ENCODE measurements around the gene TARBP2.
A peak's percentile ranks its signal among the peaks of the same experiment; 100 is the strongest.
"Not testable (repeated sequence)": the region's sequence is repeated elsewhere in the genome, so short reads cannot be mapped to it uniquely, and the experiment has no call there.

TARBP2 gene

DNA sequence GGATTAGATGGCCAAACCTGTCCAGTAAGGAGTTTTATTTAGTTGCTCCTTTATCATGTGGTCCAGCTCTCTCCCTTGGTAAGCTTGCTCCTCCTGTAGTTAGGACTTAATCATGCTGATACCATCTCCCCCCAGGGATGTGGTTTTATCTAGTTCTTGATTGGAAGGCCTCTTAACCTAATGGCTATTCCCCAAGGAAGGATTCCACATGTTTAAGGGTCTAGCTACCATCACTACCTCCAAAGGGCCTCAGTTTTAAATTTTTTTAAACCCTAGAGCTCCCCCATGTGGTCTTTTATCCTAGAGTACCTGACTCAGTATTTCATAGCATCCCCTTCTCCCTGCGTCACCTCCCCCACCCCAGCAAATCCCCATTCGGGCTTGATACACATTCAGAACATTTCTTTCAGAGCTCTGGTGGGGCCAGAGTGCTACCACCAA, 24.3 kb upstream of the TARBP2 start:
- no peak for DNase-seq

DNA sequence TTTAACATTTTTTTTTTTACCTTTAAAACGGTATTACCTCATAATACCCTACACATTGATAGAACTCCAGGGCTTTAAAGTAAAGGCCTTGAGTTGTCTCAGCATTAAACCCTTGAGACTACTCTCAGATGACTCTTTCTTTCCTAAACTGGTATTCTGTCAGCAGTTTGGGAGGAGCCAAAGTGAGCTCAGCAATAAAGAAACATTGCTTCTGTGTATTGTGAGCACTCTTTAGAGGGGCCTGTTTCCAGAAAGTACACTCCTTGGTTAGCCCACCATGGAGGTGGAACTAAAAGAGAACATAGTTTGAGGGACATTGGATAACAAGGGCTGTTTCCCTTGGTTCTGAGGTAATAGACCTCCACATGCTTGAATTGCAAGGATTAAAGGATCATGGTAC, 22.2 kb upstream of the TARBP2 start:
- DNase-seq = no peak

DNA sequence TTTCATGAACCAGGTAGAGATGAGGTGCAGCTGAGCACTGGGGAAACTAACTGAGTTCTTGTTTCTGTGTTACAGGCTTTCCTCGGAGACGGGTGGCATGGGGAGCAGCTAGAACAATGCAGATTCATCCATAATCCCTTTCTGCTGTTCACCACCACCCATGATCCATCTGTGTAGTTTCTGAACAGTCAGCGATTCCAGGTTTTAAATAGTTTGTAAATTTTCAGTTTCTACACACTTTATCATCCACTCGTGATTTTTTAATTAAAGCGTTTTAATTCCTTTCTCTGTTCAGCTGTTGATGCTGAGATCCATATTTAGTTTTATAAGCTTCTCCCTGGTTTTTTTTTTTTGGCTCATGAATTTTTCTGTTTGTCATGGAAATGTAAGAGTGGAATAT, 21.8 kb upstream of the TARBP2 start:
- no peak for DNase-seq

DNA sequence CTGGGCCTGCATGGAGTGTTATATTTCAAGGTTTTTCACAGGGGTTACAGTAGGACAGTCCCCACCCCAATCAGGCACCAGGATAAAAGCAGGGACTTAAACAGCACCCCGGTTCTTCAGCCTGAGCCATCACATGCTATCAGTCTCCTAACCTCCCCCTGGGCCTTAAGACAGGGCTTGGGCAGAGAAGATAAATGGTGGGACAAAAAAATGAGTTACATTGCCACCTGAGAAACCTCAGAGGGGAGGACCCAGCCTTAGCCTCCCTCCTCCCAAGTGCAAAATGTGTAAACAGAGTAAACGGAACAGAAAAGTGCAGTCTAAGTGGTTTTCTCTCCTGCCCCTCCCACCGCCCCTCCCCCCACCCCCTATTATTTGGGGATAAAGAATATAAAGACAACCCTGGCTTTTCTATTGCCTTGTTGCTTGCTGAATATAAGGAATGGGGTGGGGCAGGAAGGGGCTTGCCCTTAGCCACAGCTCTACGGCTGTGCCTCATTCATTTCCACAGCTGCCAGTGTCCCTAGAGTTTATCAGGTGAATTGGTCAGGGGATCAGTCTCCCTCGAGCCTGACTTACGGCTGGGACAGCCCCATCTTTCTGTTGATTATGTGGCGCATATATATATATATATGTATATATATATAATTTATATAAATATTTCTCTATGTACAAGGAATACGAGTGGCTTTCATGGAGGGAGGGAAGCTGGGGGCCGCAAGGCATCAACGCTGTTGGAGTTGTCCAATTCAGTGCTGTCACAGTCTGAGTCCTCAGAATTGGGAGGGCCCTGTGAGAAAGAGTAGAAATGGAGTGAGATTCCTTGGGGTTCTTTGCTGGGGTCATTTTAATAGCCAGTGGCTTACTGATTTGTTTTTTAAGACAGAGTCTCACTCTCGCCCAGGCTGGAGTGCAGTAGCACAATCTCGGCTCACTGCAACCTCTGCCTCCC, 20.3 kb upstream of the TARBP2 start:
- DNase-seq = no peak

DNA sequence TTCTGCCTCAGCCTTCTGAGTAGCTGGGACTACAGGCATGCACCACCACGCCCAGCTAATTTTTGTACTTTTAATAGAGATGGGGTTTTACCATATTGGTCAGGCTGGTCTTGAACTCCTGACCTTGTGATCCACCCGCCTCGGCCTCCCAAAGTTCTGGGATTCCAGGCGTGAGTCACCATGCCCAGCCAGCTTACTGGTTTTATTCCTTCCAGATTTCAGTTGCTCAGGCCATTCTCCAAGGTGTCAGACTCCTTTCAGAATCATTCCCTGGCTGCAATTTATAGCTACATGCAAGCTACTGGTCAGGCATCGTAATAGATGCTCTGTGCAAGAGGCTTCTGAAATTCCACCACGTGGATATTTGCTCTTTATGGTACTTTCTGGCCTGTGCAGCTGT, 19.6 kb upstream of the TARBP2 start:
- DNase-seq = not testable (repeated sequence)

DNA sequence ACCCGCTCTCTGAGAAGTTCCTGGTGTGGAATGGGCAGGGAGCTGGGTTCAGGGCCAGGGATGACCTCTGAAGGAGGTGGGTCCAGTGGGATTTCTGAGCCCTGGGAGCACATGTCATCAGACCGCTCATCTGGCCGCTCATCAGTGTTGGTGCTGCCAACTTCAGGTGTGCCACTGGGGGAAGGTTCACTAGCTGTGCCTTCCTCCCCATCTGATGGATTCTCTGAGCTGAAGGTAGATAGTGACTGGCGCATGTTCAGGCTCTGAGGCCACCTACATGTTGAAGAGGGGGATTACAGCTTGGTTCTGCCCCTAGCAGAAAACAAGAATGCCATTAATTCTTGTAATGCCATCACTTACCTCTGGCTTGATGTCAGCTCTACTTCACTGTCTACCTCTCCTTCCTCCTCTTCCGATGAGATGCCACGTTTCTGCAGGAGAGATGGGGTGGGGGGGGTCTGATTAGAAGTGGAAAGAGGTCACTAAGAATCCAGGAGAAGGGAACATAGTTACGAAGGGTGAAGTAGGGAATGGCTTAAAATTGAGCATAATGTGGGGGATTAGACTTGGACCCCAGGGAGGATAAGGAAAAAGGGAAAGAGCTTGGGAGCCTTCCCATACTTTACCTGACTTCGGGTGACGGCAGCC, 19.0 kb upstream of the TARBP2 start:
- no peak for DNase-seq

DNA sequence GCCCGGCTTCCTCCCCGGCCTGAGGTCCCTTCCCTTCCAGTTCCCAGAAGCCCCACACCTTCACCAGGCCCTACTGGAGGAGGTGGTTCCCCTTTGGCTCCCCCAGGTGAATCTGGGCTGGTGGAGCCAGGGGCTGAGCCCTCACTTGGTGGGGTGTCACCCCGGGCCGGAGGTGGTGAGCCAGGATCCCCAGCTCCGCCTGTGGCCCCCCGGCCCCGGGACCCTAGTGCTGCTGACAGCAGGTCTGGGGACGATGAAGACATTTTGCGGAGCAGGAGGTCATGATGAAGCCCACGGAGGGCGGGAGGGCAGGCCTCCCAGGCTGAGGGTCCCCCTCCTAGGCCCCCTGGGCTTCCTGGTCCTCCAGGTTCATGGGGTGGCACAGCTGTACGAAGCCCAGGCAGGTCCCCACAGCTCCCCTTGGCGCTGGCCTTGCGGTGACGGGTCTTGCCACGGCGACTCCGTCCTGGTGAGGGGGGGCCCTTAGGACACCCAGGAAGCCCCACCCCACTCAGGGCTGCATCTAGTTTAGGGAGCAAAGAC, 18.4 kb upstream of the TARBP2 start:
- no peak for DNase-seq

DNA sequence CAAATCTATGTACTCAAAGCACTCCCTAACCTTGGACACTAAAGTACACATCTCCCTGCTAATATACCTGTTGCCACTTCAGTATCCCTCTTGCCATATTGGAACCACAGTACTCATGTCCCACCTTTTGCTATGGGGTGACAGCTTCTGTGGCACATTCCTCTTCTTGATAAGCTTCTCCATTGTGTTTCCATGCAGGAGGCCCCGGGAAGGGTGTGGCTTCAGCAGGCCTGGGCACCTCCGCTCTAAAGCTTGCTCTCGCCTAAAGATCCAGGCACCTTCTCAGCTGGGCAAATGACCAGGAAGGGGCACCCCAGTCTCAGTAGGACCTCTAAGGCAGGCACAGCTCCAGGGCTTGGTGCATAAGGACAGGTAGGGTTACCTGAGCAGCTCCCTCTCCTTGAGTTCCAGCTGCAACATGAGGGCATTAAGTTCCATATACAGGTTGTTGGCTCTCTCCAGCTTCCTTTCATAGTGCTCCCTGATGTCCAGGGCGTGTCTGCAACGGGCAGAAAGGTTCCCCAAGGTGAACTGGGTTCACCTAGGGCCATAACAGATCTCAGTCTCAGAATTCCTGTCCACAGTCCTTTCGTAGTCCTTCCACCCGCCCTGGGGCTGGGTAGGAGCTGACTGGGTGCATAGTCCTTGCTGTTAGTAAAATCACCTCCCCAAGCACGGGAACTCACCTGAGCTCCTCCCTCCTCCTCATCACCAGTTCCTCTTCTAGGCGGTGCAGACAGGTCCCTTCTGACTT, 17.7 kb upstream of the TARBP2 start:
- DNase-seq = no peak

DNA sequence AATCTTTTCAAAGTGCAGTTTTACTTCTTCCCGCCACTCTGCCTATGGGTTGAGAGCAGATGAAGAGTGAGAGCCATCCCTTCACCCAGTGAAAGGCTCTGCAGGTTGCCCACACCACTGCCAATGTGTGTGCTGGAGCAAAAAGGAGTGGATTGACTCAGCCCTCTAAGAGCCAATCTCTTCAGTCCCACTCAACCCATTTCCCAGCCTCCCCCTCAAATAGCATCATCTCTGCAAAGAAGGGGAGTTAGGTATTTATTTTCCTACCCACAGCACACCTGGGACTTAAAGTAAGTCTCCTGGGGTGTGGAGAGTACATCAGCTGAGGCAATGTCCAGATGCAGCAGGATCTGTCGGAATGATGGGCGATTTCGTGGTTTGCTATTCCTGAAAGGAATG, 17.1 kb upstream of the TARBP2 start:
- no peak for DNase-seq

DNA sequence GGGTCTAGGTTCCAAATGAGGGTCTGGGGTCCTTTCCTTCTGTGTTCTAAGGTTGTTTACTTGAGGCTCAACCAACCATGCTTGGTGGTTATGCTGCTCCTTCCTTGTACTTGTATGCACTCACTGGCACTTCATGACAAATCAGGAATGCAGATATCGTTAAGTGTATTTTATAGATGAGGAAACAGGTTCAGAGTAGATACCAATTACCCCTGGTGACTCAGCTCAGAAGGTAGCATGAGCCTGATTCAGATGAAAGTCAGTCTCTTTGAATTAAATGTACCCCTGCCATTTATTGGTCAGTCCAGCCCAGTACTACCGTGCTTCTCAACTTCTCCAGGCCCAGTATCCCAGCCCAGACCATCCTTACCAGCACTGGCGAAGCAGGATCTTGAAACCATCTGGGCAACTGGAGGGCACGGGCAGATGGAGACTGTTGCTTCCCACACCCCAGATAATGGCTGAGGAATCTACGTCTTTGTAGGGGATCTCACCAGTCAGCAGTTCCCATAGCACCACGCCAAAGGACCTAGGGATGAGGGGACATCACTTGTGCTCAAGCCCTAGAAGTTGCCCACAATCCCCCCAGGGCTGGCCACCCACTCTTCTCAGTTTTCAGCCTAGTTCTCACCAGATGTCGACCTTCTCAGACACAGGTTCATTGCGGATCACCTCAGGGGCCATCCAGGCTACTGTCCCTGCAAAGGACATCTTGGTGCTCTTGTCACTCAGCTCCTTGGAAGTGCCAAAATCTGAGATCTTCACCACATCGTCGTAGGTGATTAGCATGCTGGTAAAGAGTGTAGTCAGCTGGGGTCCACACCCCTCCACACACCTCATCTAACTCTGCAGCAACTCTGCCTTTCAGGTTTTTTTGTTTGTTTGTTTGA, 16.2 kb upstream of the TARBP2 start:
- DNase-seq = no peak

DNA sequence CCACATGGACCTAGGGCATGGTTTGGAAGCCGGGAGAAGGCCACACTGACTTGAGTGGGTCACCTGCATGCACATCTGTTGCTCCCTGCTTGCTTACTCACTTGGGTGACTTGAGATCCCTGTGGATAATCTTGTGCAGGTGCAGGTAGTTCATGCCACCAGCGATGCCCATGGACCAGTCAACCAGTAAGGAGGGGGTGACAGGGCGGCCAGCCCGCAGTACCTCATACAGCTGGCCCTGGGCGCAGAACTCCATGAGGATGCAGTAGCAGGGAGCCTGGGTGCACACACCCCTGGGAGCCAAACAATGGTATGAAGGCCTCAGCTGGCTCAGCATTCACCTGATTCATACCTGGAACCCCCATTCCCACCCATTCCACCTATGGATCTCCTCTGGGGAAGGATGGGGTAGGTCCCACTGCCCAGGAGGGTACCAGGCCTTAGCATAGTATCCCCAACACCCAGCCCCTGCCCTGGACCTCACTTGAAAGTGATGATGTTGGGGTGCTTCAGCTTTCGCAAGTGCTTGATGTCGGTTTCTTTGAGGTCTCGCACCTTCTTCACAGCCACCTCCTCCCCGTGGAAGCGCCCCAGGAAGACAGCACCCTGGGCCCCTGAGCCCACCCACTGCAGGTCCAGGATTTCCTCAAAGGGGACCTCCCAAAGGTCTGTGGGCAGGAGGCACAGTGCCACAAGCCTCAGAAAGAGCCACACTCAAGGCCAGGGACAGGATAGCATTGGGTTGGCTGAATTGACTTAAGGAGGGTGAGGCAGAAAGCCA, 14.9 kb upstream of the TARBP2 start:
- DNase-seq = no peak

DNA sequence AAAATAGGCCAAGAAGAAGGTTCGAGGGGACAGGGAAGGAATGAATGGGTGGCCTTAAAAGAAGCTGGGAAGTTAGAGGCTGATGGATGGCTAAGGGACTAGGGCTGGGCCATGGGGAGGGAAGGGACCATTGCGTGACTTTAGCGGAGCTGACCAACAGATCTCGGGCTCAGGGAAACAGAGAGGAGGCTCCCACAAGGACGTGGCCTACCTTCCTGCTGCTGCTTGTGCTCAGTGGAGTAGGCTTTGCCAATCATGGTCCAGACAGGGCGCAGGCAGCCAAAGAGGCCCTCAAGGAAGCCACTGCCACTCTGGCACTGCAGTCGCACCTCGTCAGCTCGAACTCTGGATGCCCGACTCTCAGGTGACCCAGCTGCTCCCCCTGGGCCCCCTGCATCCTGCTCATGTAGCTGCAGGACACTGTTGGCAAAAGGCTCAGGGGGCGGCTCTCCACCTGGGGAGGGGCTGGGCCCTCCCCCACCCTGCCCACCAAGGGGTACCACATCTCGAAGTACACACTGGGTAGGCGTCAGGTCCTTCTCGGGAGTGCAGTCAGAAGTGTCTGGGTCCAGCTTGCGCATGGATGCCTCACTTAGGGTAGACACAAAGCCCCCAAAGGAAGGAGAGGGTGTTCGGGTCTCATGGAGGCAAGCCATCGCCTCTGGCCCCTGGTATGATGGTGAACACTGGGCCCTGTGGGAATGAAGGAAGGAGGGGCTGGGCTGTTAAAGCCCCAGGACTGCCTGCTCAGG, 14.2 kb upstream of the TARBP2 start:
- DNase-seq = no peak

DNA sequence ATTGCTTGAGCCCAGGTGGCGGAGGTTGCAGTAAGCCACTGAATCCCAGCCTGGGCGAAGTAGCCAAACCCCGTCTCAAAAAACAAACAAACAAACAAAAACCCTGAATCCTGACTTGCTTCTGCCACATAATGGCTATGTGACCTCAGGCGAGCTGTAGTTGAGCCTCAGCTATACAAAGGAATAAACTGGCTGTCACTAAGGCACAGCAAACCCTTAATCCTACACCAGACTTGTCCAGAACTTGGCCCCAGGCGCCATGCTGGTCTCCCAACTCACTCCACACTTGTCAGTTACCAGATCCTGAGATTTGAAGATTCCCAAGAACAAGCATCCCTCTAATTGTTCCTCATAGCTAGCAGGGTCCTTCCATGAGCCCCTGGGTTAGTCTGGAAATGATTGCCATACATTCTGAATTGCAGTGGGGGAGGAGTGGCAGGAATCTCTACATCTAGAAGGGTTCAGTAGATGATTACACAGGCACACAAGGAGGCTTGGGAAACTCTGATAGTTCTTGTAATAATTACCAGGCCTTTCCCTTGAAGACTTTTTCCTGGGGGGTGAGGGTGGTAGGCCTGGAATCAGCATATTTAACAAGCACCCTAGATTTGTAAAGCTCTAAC, 11.7 kb upstream of the TARBP2 start:
- DNase-seq = no peak

DNA sequence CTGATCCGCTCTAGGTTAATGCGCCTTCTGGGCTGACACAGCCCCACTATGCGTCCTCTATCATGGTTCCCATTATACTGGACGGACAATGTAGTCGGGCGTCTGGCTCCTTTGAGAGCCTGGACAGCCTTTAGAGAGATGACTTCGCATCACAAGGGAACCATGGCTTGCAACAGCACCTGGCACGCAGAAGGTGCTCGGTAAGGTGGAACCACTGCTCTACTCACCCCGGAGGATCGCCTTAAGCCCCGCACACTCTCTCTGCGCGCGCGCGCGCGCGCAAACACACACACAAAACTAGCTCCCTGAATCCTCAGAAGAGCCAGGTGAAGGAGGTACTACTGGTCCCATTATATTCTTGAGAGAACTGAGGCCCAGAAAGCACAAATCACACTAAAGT, 8.9 kb upstream of the TARBP2 start:
- DNase-seq = no peak

DNA sequence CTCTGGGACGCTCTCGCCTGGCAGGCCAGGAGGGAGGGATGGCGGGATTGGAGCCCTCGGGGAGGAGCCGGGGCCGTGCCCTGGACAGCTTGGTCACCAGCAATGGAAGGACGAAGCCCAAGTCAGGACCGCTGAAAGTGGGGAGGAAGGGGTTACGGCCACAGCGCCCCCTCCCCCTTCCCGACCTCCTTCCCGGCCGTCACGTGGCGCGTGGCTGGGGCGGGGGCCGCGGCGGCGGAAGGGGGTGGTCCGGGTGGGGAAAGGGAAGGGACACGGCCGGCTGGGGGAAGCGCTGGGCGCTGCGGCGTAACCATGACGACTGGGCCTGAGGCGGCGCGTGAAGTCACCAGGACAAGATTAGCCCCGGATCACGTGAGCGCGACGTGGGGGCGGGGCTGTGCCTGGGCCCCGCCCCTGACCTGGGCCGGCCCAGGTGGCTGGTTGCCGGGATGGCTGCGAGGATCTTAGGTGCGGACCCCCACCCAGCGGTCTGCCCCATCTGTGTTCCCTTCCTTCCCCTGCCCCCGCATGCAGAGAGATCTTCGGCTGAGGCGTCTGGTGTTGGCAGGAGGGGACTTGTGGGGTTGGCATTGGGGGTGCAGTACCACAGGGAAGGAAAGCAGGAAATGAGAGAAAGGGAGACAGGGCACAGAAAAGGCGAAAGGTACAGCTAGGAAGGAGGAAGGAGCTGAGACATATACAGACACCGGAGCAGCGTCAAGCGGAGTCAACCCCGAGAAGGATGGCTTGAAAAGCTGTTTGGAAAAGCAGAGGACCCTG, 8.1 kb upstream of the TARBP2 start:
- peak; percentile 5 for DNase-seq

DNA sequence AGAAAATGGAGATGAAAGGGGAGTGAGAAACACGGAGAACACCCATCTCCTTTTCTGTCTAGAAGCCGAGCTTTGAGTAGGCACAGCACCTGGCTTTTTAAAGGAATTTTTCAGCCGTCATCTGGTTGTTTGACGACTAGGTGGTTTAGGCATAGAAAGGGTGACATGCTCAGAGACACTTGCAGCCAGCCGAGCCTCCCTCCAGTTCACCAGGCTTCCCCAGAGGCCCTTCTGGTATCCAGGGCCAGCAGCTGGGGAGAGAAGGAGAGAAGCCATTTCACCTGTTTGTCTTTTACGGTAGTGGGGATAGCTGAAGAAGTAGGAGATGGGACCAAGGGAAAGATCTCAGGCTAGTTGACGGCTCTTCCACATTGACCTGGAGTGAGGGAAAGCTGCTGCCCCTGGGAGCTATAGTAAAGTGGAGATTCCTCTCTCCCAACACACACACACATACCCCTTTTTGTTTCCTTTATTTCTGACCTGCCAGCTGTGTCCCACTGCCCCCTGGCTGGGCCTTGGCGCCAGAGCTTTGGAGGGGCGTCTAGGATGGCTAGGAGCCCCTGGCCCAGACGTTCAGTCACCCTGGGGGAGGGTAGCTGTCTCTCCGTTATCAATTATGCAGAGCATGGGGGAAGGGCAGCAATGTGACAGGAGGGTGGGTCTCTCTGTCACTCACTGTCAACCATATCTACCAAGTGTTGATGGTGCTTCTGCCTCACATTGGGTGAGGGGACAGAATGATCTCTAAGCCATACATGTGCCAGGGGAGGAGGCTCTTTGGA, 7.3 kb upstream of the TARBP2 start:
- no peak for DNase-seq

DNA sequence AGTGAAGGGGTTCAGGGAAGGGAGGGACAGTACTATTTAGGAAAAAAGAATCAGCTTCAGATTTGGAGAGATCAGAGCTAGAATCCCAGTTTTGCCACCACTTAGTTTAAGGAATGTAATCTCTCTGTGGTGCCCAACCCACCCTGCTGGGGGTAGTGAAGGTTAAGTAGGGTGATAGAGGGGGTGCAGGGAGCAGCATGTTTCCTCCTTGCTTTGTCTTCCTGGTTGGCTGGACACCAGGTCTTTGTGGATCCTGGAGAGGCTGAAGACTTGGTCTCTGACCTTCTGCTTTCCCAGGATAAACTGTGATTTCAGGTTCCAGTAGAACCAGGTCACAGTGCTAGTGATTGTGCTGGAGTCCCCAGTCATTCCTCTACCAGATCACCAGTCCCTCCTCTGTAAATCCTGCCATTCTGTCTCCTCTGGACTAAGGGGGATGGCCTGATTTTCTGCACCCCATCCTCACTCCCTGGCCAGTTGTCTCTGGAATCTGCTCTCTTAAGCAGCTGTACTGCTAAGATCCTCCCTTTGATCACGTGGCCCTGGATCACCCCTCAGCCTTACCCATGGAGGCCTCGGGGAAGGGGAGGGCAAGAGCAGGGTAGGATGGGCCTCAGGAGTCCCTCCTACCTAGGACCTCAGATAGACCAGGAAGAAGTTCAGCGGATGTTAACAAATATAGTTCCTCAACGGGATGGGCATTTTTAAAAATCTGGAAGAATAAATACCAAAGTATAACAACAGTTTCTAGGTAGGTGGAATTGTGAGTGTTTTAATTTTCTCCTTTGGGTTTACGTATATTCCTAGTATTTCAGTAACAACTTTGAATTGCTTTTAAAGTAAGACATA, 5.0 kb upstream of the TARBP2 start:
- DNase-seq = no peak

DNA sequence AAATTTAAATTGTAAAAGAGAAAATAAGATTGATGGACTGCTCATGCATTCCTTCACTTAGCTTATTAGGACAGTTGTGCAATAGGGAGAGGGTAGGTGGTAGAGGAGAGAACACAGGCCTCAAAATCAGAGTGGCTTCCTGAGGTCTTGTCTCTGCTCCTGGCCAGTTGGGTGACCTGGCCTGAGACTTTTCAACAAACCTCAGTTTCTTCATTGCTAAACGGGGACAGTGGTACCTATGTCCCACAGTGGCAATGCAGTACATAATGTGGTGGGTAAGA, 4.4 kb upstream of the TARBP2 start:
- no peak for DNase-seq

Data from GF-D8 (cell line).